Measurements from ENCODE around the gene TBK1.

TBK1 gene

GRCh38 chr12:64549108-64549507 lies 97.2 kb downstream of the TBK1 start:
- H3K27ac ChIP-seq: no peak overlapping the region; the same call in 1 of the 2 replicates
- TF ChIP-seq, protein P1, sequence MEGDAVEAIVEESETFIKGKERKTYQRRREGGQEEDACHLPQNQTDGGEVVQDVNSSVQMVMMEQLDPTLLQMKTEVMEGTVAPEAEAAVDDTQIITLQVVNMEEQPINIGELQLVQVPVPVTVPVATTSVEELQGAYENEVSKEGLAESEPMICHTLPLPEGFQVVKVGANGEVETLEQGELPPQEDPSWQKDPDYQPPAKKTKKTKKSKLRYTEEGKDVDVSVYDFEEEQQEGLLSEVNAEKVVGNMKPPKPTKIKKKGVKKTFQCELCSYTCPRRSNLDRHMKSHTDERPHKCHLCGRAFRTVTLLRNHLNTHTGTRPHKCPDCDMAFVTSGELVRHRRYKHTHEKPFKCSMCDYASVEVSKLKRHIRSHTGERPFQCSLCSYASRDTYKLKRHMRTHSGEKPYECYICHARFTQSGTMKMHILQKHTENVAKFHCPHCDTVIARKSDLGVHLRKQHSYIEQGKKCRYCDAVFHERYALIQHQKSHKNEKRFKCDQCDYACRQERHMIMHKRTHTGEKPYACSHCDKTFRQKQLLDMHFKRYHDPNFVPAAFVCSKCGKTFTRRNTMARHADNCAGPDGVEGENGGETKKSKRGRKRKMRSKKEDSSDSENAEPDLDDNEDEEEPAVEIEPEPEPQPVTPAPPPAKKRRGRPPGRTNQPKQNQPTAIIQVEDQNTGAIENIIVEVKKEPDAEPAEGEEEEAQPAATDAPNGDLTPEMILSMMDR (conservative IDR thresholded peaks at IDR 0.05): no peak

GRCh38 chr12:64550755-64551154 lies 98.8 kb downstream of the TBK1 start:
- TF ChIP-seq, protein P1 (conservative IDR thresholded peaks at IDR 0.05): no peak
- peak overlapping the region; percentile 61; the same call in 1 of the 2 replicates for H3K27ac ChIP-seq

DNA sequence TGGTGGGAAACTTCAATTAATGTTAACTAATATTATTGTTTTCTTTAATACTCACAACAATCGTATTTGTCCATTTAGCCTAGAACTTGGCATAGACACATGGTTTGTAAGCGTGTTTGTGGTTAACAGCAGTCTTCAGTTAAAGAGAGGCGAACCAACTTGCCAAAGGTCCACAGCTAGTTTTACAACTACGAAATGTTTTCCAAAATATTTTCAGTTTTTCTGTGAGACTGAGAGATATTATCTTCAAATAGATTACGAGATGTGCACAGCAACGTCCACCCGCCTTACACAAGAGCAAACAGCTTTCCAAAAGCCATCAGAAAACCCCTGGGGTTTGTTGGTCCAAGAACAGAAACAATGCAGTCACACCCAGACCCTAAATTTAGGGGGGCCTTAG lies 99.8 kb downstream of the TBK1 start:
- H3K27ac ChIP-seq: peak overlapping the region; percentile 61
- TF ChIP-seq, protein P1 (conservative IDR thresholded peaks at IDR 0.05): no peak
